GM20431 (cell line): ENCODE data around the gene GTPBP8.

Experiments
- in situ Hi-C: fragments of 300-500 bp; cut with MseI, MboI; formaldehyde crosslinking; loops from one replicate; pipeline ENCODE4 v1.15.0; 2020; ENCODE audit warnings: low sequenced_read_pairs; ENCODE audit not compliant: unreplicated experiment

GTPBP8 gene

DNA sequence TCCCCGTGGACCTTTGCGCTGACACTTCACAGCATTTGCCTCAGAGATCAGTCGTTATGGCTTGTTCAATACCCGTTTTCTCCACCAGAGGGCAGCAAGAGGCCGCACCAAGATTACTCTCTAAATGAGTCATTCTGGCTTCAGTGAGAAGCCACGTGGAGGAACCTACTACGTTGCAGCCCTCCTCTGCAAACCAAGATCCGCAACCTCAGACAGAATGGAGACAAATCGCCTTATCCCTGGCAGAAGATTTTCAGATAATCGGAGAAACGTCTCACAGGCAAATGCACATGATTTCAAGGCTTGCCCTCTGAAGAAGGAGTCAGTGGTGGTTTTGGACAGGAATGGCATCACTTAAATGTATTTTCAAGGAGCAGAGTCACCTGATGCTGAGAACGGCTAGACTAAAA is 60.5 kb downstream of the GTPBP8 start:
- in situ Hi-C loops, result loop anchor here (10.0 kb wide), 1 partner anchor 233 kb away; no protein-coding TSS in a partner anchor
